ENCODE results near the gene TSPYL4.
"Not testable (repeated sequence)": the region's sequence is repeated elsewhere in the genome, so short reads cannot be mapped to it uniquely, and the experiment has no call there.

Gene TSPYL4

DNA sequence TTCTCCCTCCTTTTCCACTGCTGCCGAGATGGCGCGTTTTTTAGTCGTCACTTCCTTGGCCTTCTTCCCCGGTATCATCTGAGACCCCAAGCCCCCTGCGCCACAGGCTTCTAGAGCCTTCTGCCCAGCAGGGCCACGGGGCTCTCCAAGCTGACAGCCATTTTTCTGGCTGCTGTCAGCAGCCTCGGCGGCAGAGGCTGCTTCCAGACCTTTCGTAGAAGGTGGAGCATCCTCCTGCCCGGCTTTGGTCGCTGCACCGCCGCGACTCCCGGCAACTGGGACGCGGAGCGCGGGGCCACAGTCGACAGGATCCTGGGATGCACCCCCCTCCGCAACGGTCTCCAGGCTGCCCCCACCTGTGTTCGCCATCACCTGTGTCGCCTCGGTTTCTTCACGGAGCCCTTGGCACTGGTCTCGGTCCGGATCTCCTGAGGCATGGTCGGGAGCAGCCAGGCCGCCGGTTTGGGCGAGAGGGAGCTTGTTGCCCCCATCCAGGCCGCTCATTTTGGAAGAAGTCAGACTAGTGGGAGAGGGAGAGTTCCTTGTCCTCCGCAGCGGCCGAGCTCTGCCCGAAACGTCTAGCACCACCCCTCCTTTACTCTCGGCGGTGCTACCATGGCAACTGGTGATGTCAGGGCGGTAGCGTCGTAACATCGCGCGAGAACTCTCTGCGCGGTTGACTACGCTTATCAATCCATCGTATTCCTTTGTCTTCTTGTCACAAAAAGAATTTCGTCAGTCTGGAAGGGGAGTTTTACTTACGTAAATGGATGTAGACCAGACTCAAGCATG, at the start of gene TSPYL4:
Gene TSPYL4, minus strand, starts transcription at position 571 of the 792 bp plus-strand sequence. Its CDS starts 67 bp downstream, at position 504.
- peak; percentile 91 for DNase-seq

GRCh38 chr6:116301104-116301503, 47.2 kb upstream of the TSPYL4 start:
- DNase-seq: no peak

GRCh38 chr6:116300566-116300965, 46.7 kb upstream of the TSPYL4 start:
- DNase-seq: no peak

- no peak for DNase-seq
Measured at GRCh38 chr6:116298973-116299372, 45.1 kb upstream of the TSPYL4 start.

- DNase-seq: no peak
Measured at GRCh38 chr6:116298273-116298672, 44.4 kb upstream of the TSPYL4 start.

- DNase-seq: no peak
Measured at GRCh38 chr6:116292553-116292952, 38.7 kb upstream of the TSPYL4 start.

GRCh38 chr6:116291701-116292396, 38.0 kb upstream of the TSPYL4 start:
- no peak for DNase-seq

- DNase-seq: no peak
Measured at GRCh38 chr6:116290799-116291198, 36.9 kb upstream of the TSPYL4 start.

DNA sequence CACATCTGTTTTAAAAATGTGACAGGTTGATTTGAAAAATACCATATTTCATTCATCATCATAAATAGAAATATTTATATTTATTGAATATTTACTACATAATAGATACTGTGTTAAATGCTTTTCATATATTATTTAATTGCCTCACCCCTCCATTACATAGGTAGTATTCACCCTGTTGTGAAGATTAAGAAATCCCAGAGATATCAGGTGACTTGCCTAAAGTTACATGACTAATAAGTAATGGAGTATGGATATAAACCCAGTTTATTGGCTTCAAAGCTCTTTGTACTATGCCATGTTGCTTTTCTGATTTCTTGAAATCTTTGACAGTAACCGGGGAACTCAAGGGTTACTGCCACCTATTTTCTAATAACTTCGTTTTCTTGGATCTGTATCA, 36.0 kb upstream of the TSPYL4 start:
- no peak for DNase-seq

GRCh38 chr6:116287689-116288282, 33.9 kb upstream of the TSPYL4 start:
- no peak for DNase-seq

- DNase-seq: no peak
Measured at GRCh38 chr6:116286773-116287358, 33.0 kb upstream of the TSPYL4 start.

DNA sequence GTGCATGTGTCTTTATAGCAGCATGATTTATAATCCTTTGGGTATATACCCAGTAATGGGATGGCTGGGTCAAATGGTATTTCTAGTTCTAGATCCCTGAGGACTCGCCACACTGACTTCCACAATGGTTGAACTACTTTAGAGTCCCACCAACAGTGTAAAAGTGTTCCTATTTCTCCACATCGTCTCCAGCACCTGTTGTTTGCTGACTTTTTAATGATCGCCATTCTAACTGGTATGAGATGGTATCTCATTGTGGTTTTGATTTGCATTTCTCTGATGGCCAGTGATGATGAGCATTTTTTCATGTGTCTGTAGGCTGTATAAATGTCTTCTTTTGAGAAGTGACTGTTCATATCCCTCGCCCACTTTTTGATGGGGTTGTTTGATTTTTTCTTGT, 31.1 kb upstream of the TSPYL4 start:
- DNase-seq: not testable (repeated sequence)

DNA sequence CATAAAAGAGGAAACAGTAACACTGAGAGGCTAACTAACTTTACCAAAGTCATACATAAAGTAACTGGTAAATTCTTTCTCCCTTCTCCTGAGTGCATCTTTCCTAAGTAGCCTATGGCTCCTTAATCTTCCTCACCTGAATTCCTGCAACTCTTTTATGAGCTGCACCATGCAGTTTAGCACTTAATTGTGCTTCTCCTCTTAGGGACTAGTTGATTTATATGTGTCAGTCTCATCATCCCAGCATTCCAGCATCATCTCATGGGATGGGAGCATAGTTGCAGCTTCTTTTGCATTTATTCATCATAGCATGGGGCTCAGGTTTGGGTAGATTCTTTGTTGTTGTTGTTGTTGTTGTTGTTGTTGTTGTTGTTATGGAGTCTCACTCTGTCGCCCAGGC, 29.3 kb upstream of the TSPYL4 start:
- DNase-seq: no peak

DNA sequence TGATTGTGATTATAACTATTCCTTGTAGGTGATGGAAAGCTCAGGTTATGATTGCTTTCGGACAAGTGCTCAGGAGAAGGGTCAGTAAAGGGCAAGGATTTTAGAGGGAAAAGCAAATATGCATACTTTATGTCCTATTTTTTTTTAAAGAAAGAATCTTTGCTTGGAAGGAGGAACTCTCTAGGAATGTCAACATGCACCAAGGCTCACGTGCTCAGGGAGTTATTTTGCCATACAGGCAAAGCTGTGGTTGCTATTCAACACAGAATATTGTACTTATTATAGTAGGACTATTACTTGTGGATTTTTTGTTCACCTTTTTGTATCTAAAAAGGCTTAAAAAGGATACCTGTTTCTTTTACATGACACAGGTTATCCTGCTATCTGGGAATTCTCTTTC, 28.8 kb upstream of the TSPYL4 start:
- DNase-seq: no peak

GRCh38 chr6:116280933-116281316, 27.1 kb upstream of the TSPYL4 start:
- no peak for DNase-seq

GRCh38 chr6:116280161-116280932, 26.5 kb upstream of the TSPYL4 start:
- DNase-seq: no peak

- DNase-seq: peak; percentile 94
Measured at GRCh38 chr6:116279232-116280160, 25.6 kb upstream of the TSPYL4 start, which contains the start of gene TSPYL1. TSPYL1 (minus strand) TSS chr6:116279930; CDS start chr6:116279830, 100 bp downstream.

DNA sequence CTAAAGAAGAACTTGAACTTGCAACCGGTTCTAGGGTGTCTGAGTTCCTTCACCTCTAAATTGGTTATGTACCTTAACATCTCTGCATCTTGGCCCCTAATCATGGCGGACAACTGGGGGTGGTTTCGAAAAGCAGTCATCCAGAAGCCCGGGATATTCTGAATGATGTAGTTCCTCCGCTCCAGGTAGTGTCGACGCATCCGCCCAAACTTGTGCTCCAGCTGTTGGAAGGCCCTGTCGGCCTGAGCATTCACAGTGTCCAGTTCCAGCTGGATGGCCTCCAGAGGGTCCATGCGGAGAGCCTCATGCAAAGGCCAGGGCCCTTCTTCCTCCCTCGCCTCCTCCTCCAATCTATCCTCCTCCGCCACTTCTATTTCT, 25.0 kb upstream of the TSPYL4 start:
- peak; percentile 41 for DNase-seq

DNA sequence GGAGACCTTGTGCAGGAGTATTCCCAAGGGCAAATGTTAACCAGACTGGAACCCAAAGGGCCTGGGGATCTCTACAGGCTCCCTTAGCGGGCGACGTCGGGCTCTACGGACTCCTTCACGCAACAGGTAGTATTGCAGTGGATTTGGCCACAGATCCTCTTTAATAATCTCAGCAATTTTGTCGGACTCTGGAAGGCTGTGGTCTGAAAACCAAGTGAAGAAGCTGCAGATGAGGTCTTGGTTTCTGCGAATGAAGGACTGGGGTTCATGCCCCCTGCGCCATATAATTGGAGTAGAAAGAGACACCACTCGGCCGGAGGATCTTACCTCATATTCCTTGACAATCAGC, 24.6 kb upstream of the TSPYL4 start:
- no peak for DNase-seq

DNA sequence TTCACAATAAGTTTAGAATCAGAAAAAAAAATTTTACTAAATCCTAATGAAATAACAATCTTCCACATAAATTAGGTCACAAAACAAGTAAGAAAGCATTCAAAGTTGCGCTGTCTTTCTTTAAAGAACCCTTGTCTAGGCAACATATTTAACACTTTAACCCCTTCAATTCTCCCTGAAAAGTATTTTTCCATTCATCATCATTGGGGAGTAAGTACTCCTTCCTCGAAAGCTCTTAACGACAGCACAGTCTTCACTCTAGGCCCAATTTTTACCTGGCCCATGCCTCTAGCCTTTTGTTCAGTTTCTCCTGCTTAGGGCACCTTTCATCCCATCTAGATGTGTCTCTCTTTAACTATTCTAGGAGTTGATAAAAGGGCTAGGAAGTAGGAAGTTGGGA, 23.2 kb upstream of the TSPYL4 start:
- DNase-seq: no peak

DNA sequence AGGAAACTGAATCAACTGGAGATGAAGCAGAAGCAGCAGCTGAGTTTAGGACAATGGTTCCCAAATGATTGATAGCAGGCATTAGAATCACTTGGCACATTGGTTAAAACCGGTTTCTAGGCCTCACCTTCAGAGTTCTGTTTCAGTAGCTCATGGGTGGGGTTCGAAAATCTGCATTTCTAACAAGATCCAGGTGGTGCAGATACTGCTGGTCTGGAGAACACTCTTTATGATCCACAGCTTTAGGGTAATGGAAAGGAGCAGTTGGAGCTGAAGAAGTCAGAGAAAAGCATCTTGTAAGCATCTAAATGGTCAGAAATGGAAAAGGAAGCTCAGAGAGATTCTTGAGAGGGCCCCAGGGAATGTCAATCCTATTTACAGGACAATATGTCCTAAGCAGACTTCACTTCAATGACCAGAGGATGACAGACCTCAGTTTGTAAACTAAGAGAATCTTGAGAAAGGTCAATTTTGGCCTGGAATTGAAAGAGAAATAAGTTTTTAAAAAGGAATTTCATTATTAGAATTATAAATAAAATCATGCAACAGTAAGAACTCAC, 17.4 kb upstream of the TSPYL4 start:
- DNase-seq: no peak
